HepG2 (cell line): Measurements from ENCODE around the gene KLHL33. TPM values are rescaled to one million over a fixed set of nuclear protein-coding genes. Genes with fewer than 3 reads are reported as not detected.

Experiments used
- ERF ChIP-seq: IDR thresholded peaks from 2 replicates; pipeline ENCODE4 v1.6.1; 2018; ENCODE audit warnings: missing biosample characterization, missing genetic modification reagents
- HMG20B ChIP-seq: conservative IDR thresholded peaks from 2 replicates; pipeline ENCODE4 v1.6.1; 2016; ENCODE audit warnings: missing genetic modification reagents, missing compliant biosample characterization
- MED8 ChIP-seq: sonication (generic); formaldehyde crosslinking; IDR thresholded peaks from 2 replicates; pipeline ENCODE4 v1.8.1; 2023; ENCODE audit warnings: mild to moderate bottlenecking, missing genetic modification reagents; ENCODE audit not compliant: insufficient replicate concordance
- NAIF1 ChIP-seq: sonication (generic); formaldehyde crosslinking; IDR thresholded peaks from 2 replicates; pipeline ENCODE4 v1.5.0; 2020; ENCODE audit warnings: mild to moderate bottlenecking, missing genetic modification reagents, borderline replicate concordance
- NRL ChIP-seq: sonication (generic); formaldehyde crosslinking; IDR thresholded peaks from 2 replicates; pipeline ENCODE4 v1.5.0; 2020; ENCODE audit warnings: missing genetic modification reagents, mild to moderate bottlenecking, moderate library complexity, borderline replicate concordance
- PHB2 ChIP-seq: fragments of 450-650 bp; IDR thresholded peaks from 2 replicates; pipeline ENCODE4 v1.6.1; 2018; ENCODE audit not compliant: partially characterized antibody
- PITX1 ChIP-seq: sonication (generic); formaldehyde crosslinking; IDR thresholded peaks from 2 replicates; pipeline ENCODE4 v1.5.1; 2020; ENCODE audit warnings: mild to moderate bottlenecking, missing genetic modification reagents
- THAP11 ChIP-seq: IDR thresholded peaks from 2 replicates; pipeline ENCODE4 v1.6.1; 2016; ENCODE audit warnings: missing biosample characterization, missing genetic modification reagents
- ZNF264 ChIP-seq: sonication (generic); formaldehyde crosslinking; IDR thresholded peaks from 2 replicates; pipeline ENCODE4 v1.4.0; 2020; ENCODE audit warnings: missing genetic modification reagents
- ZNF510 ChIP-seq: sonication (generic); formaldehyde crosslinking; IDR thresholded peaks from 2 replicates; pipeline ENCODE4 v1.4.0; 2020; ENCODE audit warnings: low read depth, mild to moderate bottlenecking, missing genetic modification reagents
- ZNF567 ChIP-seq: sonication (generic); formaldehyde crosslinking; IDR thresholded peaks from 2 replicates; pipeline ENCODE4 v1.8.1; 2023; ENCODE audit warnings: mild to moderate bottlenecking, missing genetic modification reagents, borderline replicate concordance
- ZNF713 ChIP-seq: sonication (generic); formaldehyde crosslinking; IDR thresholded peaks from 2 replicates; pipeline ENCODE4 v1.4.0; 2020; ENCODE audit warnings: mild to moderate bottlenecking, missing genetic modification reagents
- ZNF746 ChIP-seq: sonication (generic); formaldehyde crosslinking; IDR thresholded peaks from 2 replicates; pipeline ENCODE4 v1.8.0; 2022; ENCODE audit warnings: mild to moderate bottlenecking, missing genetic modification reagents
- ZSCAN31 ChIP-seq: sonication (generic); formaldehyde crosslinking; IDR thresholded peaks from 2 replicates; pipeline ENCODE4 v1.5.0; 2020; ENCODE audit warnings: low read depth, mild to moderate bottlenecking, missing genetic modification reagents
- polyA plus RNA-seq, 8 experiments: library from polyadenylated mRNA; depleted of rRNA in 3 of 8; stranded (reverse) in 7 of 8; unstranded in 1 of 8; fragments of >200 nt; fragmentation: Illumina TruSeq in 4 of 8; extraction: Trizol in 4 of 8; gene quantifications; 2 replicates each; pipeline versions ENCODE4 v1.2.1 to v1.2.3, GENCODE V29; 2011 to 2016; ENCODE audit warnings: low read depth in 4 of 8, missing spikeins in 1 of 8, mixed read lengths in 1 of 8; ENCODE audit not compliant: insufficient read depth in 1 of 8
- total RNA-seq, 5 experiments: library from RNA; depleted of rRNA; stranded (reverse); fragments of >200 nt; fragmentation: Illumina TruSeq; extraction: Trizol; gene quantifications; 2 replicates each; pipeline ENCODE4 v1.2.3, GENCODE V29; 2016; ENCODE audit warnings: low read depth in 1 of 5
- TF ChIP-seq, protein P1 (sequence below): sonication (generic); formaldehyde crosslinking; IDR thresholded peaks from 2 replicates; pipeline ENCODE4 v1.4.0; 2020; ENCODE audit warnings: mild to moderate bottlenecking, missing genetic modification reagents
- TF ChIP-seq, protein P2 (sequence below): sonication (generic); formaldehyde crosslinking; IDR thresholded peaks from 2 replicates; pipeline ENCODE4 v1.4.0; 2020; ENCODE audit warnings: missing genetic modification reagents, low read depth, mild to moderate bottlenecking, borderline replicate concordance
- TF ChIP-seq, protein P3 (sequence below): sonication (generic); formaldehyde crosslinking; IDR thresholded peaks from 2 replicates; pipeline ENCODE4 v1.5.0; 2020; ENCODE audit warnings: missing genetic modification reagents
- TF ChIP-seq, protein P4 (sequence below): sonication (generic); formaldehyde crosslinking; IDR thresholded peaks from 2 replicates; pipeline ENCODE4 v1.8.0; 2023; ENCODE audit warnings: mild to moderate bottlenecking, missing genetic modification reagents

KLHL33 gene
- total and polyA plus RNA-seq, 2 of the 13 experiments (the other 11 are each of a cell fraction or from before 2014, with no cell fraction given) = not detected

DNA sequence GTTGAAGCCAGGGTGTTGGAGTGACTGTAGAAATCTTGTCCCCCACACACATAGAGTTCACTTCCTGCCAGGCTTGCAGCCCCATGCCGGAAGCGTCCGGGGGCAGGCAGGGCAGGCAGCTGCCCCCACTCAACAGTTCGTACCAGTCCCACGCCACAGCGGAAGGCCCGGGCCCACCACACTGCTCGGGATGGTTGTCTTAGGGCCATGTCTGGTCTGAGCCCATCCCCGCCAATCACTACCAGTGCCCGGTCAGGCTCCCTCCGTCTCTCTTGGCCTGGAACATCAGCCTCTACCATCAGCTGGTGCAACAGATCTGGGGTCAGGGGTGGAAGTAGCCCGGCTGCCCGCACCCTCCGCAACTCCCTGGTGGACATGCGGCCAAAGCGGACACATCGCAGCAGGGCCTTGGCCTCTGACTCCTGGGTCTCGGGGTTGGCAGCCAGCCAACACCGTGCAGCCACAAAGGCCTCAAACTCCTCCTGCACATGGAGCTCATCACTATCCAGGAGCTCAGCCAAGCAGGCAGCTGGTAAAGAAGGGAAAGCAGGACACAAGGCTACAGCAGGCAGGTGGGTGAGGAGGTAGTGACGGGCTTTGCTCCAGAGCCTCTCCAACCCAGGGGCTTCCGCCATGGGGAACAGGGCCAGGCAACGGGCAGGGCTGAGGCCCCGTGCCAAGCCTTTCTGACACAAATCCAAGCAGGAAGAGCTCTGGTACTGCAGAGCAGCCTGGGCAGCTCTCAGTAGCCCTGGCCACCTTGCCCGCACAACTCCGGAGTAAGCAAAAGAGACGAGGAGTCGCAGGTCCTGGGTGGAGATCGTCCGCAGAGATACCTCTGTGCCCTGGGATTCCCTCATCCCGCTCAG is 5.9 kb downstream of the KLHL33 start (continued):
- peak; percentile 57; the same call in 1 of the 2 replicates for TF ChIP-seq NAIF1
- no peak for TF ChIP-seq ZNF567
- TF ChIP-seq HMG20B (CRISPR knock-in tag) = no peak
- no peak for TF ChIP-seq ZNF510 (CRISPR knock-in tag)
- TF ChIP-seq, protein P1, sequence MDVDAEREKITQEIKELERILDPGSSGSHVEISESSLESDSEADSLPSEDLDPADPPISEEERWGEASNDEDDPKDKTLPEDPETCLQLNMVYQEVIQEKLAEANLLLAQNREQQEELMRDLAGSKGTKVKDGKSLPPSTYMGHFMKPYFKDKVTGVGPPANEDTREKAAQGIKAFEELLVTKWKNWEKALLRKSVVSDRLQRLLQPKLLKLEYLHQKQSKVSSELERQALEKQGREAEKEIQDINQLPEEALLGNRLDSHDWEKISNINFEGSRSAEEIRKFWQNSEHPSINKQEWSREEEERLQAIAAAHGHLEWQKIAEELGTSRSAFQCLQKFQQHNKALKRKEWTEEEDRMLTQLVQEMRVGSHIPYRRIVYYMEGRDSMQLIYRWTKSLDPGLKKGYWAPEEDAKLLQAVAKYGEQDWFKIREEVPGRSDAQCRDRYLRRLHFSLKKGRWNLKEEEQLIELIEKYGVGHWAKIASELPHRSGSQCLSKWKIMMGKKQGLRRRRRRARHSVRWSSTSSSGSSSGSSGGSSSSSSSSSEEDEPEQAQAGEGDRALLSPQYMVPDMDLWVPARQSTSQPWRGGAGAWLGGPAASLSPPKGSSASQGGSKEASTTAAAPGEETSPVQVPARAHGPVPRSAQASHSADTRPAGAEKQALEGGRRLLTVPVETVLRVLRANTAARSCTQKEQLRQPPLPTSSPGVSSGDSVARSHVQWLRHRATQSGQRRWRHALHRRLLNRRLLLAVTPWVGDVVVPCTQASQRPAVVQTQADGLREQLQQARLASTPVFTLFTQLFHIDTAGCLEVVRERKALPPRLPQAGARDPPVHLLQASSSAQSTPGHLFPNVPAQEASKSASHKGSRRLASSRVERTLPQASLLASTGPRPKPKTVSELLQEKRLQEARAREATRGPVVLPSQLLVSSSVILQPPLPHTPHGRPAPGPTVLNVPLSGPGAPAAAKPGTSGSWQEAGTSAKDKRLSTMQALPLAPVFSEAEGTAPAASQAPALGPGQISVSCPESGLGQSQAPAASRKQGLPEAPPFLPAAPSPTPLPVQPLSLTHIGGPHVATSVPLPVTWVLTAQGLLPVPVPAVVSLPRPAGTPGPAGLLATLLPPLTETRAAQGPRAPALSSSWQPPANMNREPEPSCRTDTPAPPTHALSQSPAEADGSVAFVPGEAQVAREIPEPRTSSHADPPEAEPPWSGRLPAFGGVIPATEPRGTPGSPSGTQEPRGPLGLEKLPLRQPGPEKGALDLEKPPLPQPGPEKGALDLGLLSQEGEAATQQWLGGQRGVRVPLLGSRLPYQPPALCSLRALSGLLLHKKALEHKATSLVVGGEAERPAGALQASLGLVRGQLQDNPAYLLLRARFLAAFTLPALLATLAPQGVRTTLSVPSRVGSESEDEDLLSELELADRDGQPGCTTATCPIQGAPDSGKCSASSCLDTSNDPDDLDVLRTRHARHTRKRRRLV = 0 out of 2 replicates have a peak, but pooled peaks have one; percentile 30
- TF ChIP-seq ZNF746 (CRISPR knock-in tag) = peak; percentile 30; the same call in 1 of the 2 replicates
- TF ChIP-seq ZSCAN31 (CRISPR knock-in tag) = no peak
- 0 out of 2 replicates have a peak, but pooled peaks have one; percentile 69 for TF ChIP-seq ZNF713 (CRISPR knock-in tag)
- TF ChIP-seq PITX1 (CRISPR knock-in tag) = peak; percentile 72; the same call in 1 of the 2 replicates
- TF ChIP-seq, protein P2, sequence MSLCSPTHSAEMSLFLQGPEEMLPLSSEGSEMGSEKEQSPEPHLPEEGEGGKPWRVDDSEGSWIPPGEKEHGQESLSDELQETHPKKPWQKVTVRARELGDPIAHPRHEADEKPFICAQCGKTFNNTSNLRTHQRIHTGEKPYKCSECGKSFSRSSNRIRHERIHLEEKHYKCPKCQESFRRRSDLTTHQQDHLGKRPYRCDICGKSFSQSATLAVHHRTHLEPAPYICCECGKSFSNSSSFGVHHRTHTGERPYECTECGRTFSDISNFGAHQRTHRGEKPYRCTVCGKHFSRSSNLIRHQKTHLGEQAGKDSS = peak; percentile 87
- TF ChIP-seq ZNF264 (CRISPR knock-in tag) = peak; percentile 75; the same call in 1 of the 2 replicates
- no peak for TF ChIP-seq MED8 (CRISPR knock-in tag)
- TF ChIP-seq ERF = 0 out of 2 replicates have a peak, but pooled peaks have one; percentile 26
- TF ChIP-seq, protein P3, sequence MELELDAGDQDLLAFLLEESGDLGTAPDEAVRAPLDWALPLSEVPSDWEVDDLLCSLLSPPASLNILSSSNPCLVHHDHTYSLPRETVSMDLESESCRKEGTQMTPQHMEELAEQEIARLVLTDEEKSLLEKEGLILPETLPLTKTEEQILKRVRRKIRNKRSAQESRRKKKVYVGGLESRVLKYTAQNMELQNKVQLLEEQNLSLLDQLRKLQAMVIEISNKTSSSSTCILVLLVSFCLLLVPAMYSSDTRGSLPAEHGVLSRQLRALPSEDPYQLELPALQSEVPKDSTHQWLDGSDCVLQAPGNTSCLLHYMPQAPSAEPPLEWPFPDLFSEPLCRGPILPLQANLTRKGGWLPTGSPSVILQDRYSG = no peak
- TF ChIP-seq THAP11 (CRISPR knock-in tag) = 0 out of 2 replicates have a peak, but pooled peaks have one; percentile 25
- no peak for TF ChIP-seq NRL
- TF ChIP-seq PHB2 = no peak
- TF ChIP-seq, protein P4, sequence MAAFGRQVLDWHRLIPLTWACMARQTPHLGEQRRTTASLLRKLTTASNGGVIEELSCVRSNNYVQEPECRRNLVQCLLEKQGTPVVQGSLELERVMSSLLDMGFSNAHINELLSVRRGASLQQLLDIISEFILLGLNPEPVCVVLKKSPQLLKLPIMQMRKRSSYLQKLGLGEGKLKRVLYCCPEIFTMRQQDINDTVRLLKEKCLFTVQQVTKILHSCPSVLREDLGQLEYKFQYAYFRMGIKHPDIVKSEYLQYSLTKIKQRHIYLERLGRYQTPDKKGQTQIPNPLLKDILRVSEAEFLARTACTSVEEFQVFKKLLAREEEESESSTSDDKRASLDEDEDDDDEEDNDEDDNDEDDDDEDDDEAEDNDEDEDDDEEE = no peak
